GM21390 (cell line): ENCODE data around the gene PSMD3.
"Not testable (repeated sequence)": the region's sequence is repeated elsewhere in the genome, so short reads cannot be mapped to it uniquely, and the experiment has no call there.

ENCODE experiments used
- ATAC-seq: cut with Tn5 transposase; IDR thresholded peaks from one replicate; pipeline ENCODE4 v1.9.1; 2021; ENCODE audit not compliant: unreplicated experiment

The PSMD3 gene

GRCh38 chr17:39996162-39996561, 15.6 kb downstream of the PSMD3 start:
- no peak for ATAC-seq

- ATAC-seq: no peak
Measured at GRCh38 chr17:39996800-39997199, 16.2 kb downstream of the PSMD3 start.

- no peak for ATAC-seq
Measured at GRCh38 chr17:39997543-39997942, 16.9 kb downstream of the PSMD3 start.

GRCh38 chr17:39999067-39999466, 18.5 kb downstream of the PSMD3 start:
- no peak for ATAC-seq

- ATAC-seq: no peak
Measured at GRCh38 chr17:40000161-40000560, 19.6 kb downstream of the PSMD3 start.

GRCh38 chr17:40001335-40001734, 20.7 kb downstream of the PSMD3 start:
- ATAC-seq: not testable (repeated sequence)

GRCh38 chr17:40004072-40004471, 23.5 kb downstream of the PSMD3 start:
- no peak for ATAC-seq

GRCh38 chr17:40004712-40005111, 24.1 kb downstream of the PSMD3 start:
- no peak for ATAC-seq

- no peak for ATAC-seq
Measured at GRCh38 chr17:40005520-40005919, 24.9 kb downstream of the PSMD3 start.

- ATAC-seq: not testable (repeated sequence)
Measured at GRCh38 chr17:40010946-40011500, 30.4 kb downstream of the PSMD3 start.

- ATAC-seq: not testable (repeated sequence)
Measured at GRCh38 chr17:40012017-40012647, 31.5 kb downstream of the PSMD3 start.

GRCh38 chr17:40014375-40014980, 33.9 kb downstream of the PSMD3 start:
- no peak for ATAC-seq

- ATAC-seq: no peak
Measured at GRCh38 chr17:40015005-40015997, 34.7 kb downstream of the PSMD3 start, which contains the start of gene CSF3. CSF3 (plus strand) TSS chr17:40015440; CDS start chr17:40015475, 35 bp downstream.

GRCh38 chr17:40015998-40016985, 35.7 kb downstream of the PSMD3 start:
- no peak for ATAC-seq

- no peak for ATAC-seq
Measured at GRCh38 chr17:40017422-40018080, 36.9 kb downstream of the PSMD3 start.

- ATAC-seq: no peak
Measured at GRCh38 chr17:40018211-40019121, 37.9 kb downstream of the PSMD3 start.

GRCh38 chr17:40019140-40019991, 38.8 kb downstream of the PSMD3 start:
- no peak for ATAC-seq

- no peak for ATAC-seq
Measured at GRCh38 chr17:40020146-40020545, 39.5 kb downstream of the PSMD3 start.
